Nephron progenitor cell (in vitro differentiated cells): Measurements from ENCODE around the gene ILK.

Experiments used
- DNase-seq: peaks from one replicate; pipeline ENCODE4 v3.0.0; 2021
- H3K27ac Mint-ChIP-seq: 2 replicates; pipeline ENCODE4 v1.8.0; 2021; ENCODE audit warnings: mild to moderate bottlenecking, moderate library complexity, mixed read lengths
- H3K27me3 Mint-ChIP-seq: 2 replicates; pipeline ENCODE4 v1.8.0; 2021; ENCODE audit warnings: mild to moderate bottlenecking, low read depth, mixed read lengths; ENCODE audit not compliant: poor library complexity
- H3K36me3 Mint-ChIP-seq: 2 replicates; pipeline ENCODE4 v1.8.0; 2021; ENCODE audit warnings: low read depth, mixed read lengths
- H3K4me1 Mint-ChIP-seq: 2 replicates; pipeline ENCODE4 v1.8.0; 2021; ENCODE audit warnings: mixed read lengths
- H3K4me3 Mint-ChIP-seq: 2 replicates; pipeline ENCODE4 v1.8.0; 2021; ENCODE audit warnings: mild to moderate bottlenecking, moderate library complexity, mixed read lengths
- H3K9me3 Mint-ChIP-seq: 2 replicates; pipeline ENCODE4 v1.8.0; 2021; ENCODE audit warnings: mild to moderate bottlenecking, moderate library complexity, mixed read lengths
- TF ChIP-seq, protein P1 (sequence below): fragments of 200-600 bp; sonication (generic); IDR thresholded peaks from 2 replicates; pipeline ENCODE4 v1.5.0; 2021; ENCODE audit warnings: antibody characterized with exemption

Gene ILK

DNA sequence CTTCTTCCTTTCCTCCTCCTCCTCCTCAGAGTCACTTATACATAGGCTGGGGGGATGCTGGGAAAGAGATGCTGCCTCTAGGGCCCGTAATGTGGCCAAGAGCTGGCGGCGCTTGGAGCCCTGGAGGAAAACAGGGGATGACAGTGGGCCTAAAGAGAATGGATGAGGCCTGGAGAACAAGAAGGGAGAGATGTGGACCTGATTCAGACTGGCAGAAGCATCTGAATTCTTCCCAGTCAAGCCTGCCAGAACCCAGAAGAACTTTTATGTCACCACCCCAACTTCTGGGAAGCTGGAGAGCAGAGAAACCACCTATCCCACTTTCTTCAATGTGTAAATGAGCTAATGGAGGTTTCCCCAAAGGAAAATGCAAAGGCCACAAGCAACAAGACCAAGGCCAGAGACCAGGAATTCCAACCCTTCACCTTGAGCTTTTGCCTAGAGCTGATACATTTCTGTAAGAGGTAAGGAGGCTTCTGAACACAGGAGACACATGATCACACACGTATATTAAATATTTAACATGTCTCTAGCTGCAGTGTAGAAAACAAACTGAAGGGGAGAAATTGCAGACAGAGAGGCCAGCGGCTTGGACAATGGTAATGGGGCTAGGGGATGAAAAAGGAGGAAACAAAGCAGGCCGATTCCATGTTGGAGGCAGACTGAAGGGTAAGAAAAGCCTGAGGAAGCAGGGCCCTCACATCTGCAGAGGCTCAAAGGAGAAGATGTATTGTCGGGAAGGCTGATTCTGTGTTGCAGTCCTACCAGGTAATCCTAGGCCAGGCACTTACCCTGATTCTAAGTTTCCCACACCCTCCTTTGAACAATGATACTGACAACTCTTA is 1.3 kb upstream of the ILK start:
- Mint-ChIP-seq H3K27ac (no peak overlapping the region), H3K4me3 (no peak overlapping the region)

DNA sequence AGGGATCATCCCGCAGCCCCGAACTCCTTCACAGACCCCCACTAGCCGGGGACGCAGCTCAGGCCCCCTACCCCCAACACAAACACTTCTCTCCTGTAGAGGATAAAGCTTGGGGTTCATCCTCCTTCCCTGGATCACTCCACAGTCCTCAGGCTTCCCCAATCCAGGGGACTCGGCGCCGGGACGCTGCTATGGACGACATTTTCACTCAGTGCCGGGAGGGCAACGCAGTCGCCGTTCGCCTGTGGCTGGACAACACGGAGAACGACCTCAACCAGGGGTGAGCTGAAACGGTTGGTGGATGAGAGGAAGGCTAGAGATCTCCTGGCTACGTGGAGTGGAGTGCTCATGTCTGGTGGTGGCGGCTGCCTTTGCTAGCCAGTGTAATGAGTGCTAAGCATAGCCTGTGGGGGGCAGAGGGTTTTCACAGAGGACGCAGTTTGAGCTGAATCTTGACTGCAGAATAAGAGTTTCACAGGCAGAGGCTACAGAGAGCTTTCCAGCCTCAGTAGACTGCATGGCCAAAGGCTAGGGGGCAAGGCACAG is 580 bp downstream of the ILK start:
- TF ChIP-seq, protein P1, sequence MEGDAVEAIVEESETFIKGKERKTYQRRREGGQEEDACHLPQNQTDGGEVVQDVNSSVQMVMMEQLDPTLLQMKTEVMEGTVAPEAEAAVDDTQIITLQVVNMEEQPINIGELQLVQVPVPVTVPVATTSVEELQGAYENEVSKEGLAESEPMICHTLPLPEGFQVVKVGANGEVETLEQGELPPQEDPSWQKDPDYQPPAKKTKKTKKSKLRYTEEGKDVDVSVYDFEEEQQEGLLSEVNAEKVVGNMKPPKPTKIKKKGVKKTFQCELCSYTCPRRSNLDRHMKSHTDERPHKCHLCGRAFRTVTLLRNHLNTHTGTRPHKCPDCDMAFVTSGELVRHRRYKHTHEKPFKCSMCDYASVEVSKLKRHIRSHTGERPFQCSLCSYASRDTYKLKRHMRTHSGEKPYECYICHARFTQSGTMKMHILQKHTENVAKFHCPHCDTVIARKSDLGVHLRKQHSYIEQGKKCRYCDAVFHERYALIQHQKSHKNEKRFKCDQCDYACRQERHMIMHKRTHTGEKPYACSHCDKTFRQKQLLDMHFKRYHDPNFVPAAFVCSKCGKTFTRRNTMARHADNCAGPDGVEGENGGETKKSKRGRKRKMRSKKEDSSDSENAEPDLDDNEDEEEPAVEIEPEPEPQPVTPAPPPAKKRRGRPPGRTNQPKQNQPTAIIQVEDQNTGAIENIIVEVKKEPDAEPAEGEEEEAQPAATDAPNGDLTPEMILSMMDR = no peak
- DNase-seq = peak; percentile 64
- peaks cover 5% of the 10 kb centered on the region for H3K27me3 Mint-ChIP-seq

More for the DNA sequence above, 1.3 kb upstream of the ILK start:
- DNase-seq = no peak
- Mint-ChIP-seq H3K4me1 (peaks cover 7% of the 10 kb centered on the region), H3K36me3 (peaks cover 33% of the 10 kb centered on the region), H3K9me3 (no peaks in the 10 kb centered on the region), H3K27me3 (peaks cover 2% of the 10 kb centered on the region)
- TF ChIP-seq, protein P1 = no peak

DNA sequence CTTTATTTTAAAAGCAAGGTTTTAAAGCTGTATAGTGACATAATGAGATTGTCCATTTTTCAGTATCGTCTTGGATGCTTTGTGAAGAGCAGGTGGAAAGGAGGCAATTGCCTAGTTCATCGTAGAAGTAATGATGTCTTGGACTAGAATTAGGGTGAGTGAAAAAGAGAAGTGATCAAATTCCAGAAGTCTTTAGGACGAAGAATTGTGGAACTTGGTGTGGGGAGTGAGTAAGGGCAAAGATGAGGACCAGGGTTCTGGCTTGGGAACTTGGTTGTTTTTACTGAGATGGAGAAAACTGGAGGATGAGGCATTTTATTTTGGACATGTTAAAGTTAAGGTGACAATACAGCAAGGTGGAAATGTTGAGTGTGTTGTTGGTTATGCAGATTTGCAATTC is 1.2 kb downstream of the ILK start:
- Mint-ChIP-seq H3K9me3 (no peaks in the 10 kb centered on the region), H3K36me3 (peaks cover 37% of the 10 kb centered on the region), H3K4me1 (no peaks in the 10 kb centered on the region), H3K27ac (no peak overlapping the region), H3K27me3 (peaks cover 5% of the 10 kb centered on the region), H3K4me3 (no peak overlapping the region)
- TF ChIP-seq, protein P1 = no peak
- DNase-seq = no peak

More for the DNA sequence above, 580 bp downstream of the ILK start:
- Mint-ChIP-seq H3K27ac (no peak overlapping the region), H3K36me3 (peaks cover 36% of the 10 kb centered on the region), H3K4me3 (no peak overlapping the region), H3K4me1 (no peaks in the 10 kb centered on the region), H3K9me3 (no peaks in the 10 kb centered on the region)

DNA sequence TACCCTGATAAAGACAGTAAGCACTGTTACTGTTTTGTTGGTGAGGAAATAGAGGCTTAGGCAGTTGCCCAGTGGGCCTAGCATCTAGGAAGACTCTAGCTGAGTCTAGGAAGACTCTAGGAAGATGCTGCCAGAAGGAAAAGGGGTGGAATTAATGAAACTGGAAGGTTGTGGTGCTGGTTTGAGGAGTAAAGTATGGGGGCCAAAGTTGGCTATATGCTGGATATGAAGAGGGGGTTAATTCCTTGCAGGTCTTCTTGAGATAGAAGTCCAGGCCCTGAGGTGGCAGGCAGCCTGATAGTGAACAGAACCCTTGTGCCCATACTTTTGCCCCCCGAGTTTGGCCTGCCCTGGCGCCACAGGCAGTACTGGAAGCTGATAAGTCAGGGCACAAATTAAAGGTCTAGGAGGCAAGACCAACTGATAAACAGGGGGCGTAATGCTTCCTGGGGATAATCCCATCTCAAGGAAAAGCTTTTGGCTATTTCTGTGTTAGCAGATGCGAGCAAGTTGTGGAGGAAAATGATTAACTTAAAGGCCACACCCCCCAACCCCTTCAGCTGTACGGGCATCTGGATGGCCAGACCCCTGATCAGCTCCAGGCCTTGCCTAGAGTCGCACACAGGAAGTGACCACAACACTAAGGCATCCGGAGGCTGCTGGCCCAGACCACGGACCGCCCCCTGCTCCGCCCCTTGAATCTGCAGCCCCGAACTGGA is 3.1 kb downstream of the ILK start:
- TF ChIP-seq, protein P1 = no peak
- peak overlapping the region; percentile 94 for H3K27ac Mint-ChIP-seq
- peaks cover 5% of the 10 kb centered on the region for H3K27me3 Mint-ChIP-seq
- peak overlapping the region; percentile 43 for H3K4me3 Mint-ChIP-seq
- no peaks in the 10 kb centered on the region for H3K9me3 Mint-ChIP-seq
- H3K36me3 Mint-ChIP-seq = peaks cover 41% of the 10 kb centered on the region
- H3K4me1 Mint-ChIP-seq = no peaks in the 10 kb centered on the region
- peak; percentile 93 for DNase-seq

DNA sequence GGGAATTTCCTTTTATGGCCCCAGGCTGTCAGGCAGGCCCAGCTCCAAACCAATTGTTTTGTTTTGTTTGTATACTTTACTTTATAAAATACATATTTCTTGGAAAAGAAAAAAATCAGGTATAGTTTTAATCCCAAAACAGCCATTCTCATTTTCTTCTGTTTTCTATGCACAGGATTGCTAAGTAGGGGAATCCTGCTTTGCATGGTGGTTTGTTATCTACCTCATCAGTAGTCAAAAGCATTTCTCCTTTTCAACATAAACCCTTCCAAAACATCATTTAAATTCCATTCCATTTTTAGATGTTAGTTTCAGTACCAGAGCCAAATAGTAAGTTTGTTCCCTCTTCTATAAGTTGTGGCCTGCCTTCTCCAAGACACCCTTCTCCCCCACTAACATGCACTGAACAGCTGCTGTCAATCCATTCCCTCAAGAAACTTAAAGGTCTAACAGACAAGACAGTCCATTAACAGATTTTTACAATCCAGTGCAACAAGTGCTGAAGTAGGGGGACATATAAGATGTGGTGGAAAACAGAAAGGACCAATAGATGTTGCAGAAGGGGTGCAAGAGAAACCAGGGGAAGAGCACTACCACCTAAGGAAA is 3.7 kb downstream of the ILK start:
- Mint-ChIP-seq H3K27ac (peak overlapping the region; percentile 64), H3K4me1 (no peaks in the 10 kb centered on the region), H3K36me3 (peaks cover 37% of the 10 kb centered on the region), H3K27me3 (peaks cover 4% of the 10 kb centered on the region), H3K9me3 (no peaks in the 10 kb centered on the region), H3K4me3 (peak overlapping the region; percentile 59)
- TF ChIP-seq, protein P1 = no peak
- DNase-seq = no peak
